GM18511 (cell line): ENCODE measurements around the gene B4GALT3.
A peak's percentile ranks its signal among the peaks of the same experiment; 100 is the strongest.

Experiments used
- ATAC-seq: cut with Tn5 transposase; IDR thresholded peaks from one replicate; pipeline ENCODE4 v1.9.1; 2021; ENCODE audit warnings: mild to moderate bottlenecking, moderate library complexity; ENCODE audit not compliant: unreplicated experiment

Gene B4GALT3

DNA sequence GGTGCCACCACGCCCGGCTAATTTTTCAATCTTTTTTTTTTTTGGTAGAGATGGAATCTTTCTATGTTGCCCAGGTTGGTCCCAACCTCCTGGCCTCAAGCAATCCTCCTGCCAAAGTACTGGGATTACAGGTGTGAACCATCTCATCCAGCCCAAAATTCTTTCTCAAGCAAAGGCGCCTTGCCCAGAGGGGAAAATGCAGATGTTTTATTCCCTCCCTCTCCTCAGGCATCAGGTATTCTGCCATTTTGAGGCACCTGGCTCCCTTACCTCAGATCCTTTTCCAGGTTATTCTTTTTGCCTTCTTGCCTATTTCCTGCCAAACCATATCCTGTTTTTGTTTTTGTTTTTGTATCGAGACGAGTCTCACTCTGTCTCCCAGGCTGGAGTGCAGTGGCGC lies 11.1 kb upstream of the B4GALT3 start:
- no peak for ATAC-seq

DNA sequence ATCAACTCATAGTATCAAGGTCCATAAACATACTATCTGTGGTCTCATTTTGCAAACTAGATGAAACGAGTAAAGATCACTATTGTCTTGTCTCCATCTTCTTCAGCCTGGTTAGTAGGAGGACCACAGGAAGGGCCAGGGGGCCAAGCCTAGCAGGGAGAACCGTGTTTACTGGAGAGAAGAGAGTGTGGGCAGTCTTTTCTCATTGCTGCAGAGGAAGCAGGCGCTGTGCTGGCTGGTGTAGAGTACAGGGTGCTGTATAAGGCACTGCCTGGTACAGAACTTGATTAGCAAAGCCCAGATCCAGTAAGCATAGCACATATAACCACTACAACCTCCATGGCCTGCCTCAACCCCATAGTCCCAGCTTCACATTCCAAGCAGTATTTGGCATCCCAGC lies 10.0 kb upstream of the B4GALT3 start:
- no peak for ATAC-seq

- ATAC-seq: peak; percentile 30
Observed at GRCh38 chr1:161185732-161186311, 8.5 kb upstream of the B4GALT3 start.

DNA sequence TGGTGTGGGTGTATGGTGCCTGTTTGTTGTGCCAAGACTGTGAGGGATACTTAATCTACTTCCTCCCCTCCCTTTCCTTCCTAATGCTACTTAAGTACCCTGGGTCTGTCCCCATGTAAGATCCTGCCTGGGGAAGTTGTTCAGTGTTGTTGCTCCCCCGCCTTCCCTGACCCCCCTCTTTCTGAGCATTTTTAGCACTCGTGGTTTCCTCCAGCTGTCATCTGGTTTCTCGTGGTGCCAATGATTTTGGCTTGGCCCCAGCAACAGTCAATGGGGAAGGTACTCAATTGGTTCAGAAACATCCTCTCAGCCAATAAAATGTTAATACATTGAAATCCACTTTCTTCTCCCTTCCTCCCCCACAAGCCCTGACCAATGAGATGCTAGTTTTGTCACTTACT lies 8.0 kb upstream of the B4GALT3 start:
- ATAC-seq: peak; percentile 75

DNA sequence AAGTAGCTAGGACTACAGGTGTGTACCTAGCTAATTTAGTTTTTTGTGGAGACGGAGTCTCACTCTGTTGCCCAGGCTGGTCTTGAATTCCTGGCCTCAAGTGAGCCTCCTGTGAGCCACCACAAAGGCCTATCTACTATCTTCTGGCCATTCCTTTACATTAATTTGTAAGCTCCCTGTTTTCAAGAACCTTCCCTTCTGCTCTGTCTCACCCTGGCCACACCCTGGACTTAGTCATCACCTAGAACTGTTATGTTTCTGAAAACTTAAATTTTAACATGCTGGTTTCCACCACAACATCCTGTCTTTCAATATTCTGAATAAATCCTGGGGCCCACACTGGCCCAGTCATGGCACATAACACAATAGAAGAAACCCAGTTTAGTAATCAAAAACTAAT lies 4.9 kb upstream of the B4GALT3 start:
- ATAC-seq: peak; percentile 51

- ATAC-seq: no peak
Observed at GRCh38 chr1:161180639-161181038, 3.3 kb upstream of the B4GALT3 start.

GRCh38 chr1:161179698-161180097 lies 2.4 kb upstream of the B4GALT3 start:
- no peak for ATAC-seq

DNA sequence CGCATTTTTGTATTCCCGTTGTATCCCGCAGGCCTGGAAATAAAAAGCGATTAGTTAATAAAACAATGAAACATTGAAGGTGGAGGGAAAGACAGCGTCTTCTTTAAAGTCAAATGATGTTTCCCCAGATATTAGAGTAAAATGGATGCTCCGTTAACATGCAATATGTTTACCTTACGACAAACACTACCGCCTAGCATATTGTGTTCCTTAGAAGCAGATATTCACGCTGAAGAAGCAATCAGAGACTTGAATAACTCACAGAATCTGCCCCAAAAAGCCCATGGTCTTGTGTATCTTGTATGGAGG lies 583 bp upstream of the B4GALT3 start:
- no peak for ATAC-seq

GRCh38 chr1:161176468-161177111 lies 717 bp downstream of the B4GALT3 start:
- no peak for ATAC-seq

- no peak for ATAC-seq
Observed at GRCh38 chr1:161175771-161176453, 1.4 kb downstream of the B4GALT3 start.

GRCh38 chr1:161174911-161175310 lies 2.4 kb downstream of the B4GALT3 start:
- ATAC-seq: no peak

GRCh38 chr1:161173711-161174110 lies 3.6 kb downstream of the B4GALT3 start:
- no peak for ATAC-seq

- ATAC-seq: no peak
Observed at GRCh38 chr1:161172776-161173376, 4.4 kb downstream of the B4GALT3 start.

GRCh38 chr1:161172349-161172748 lies 5.0 kb downstream of the B4GALT3 start:
- ATAC-seq: no peak

GRCh38 chr1:161171696-161172095 lies 5.6 kb downstream of the B4GALT3 start:
- no peak for ATAC-seq

DNA sequence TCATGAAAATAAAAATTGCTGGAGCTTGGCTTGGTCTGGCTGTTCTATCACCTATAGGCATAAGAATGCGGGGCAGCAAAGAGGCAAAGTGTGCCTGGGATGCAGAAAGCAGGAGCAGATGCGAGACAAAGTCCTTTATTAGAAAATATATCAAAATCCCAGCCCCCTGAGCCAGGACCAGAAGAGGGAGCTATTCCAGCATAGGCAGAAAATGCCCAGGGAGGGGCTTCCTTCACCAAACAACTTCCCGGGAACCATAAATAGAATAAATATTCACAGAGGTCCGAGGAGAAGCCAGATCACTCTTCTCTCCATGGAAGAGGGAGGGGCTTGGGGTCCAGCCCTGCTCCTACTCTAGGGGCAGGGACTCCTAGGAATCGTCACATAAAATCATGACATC lies 6.1 kb downstream of the B4GALT3 start:
- ATAC-seq: no peak

GRCh38 chr1:161168906-161169305 lies 8.4 kb downstream of the B4GALT3 start:
- ATAC-seq: no peak

- ATAC-seq: no peak
Observed at GRCh38 chr1:161166669-161167548, 10.4 kb downstream of the B4GALT3 start.

DNA sequence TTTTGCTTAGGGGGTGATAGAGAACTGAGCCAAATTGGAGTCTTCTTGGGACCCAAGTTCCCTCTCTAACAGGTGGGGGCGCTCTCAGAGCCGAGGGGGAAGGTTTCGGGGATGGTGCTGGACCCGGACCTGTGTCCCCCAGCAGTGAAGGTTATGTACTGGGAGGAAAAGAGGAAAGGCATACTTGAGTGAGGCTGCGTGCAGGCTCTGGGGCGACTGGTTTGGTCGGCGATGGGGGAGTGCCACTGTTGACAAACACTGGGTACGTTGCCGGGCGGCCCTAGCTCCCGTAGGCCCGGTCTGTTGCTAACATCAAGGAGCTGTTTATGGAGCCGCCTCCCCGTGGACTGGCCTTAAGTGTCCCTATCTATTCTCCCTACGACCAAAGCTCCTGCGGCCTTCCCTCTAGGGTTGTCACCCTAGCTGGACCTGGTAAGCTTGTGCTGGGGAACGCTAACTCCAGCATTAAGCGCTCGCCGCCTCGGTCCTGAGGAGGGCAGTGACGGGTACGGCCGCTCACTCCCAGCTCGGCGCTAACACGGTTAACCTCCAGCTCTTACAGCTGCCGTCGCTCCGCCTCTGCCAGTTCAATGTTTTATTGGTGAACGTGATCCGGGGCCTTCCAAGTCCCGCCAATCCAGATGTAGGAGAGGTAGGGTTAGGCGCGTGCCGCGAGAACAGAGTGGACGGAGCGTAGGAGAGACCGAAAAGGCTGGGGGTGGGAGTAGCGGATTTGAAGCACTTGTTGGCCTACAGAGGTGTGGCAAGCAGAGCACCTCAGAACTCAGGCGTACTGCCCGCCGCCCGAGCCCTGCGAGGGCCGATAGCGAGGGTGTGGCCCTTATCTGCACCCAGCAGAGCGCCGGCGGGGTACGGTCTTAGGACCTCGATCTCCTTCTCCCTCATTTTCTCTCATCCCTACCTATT lies 11.3 kb downstream of the B4GALT3 start, which contains the start of gene PPOX:
Gene PPOX, plus strand, starts transcription at position 685 of the 927 bp plus-strand sequence. CDS start 422 bp downstream, outside the sequence.
- peak; percentile 94 for ATAC-seq
